Measurements from ENCODE around the gene RPUSD1. TPM values are rescaled to one million over a fixed set of nuclear protein-coding genes. Genes with fewer than 3 reads are reported as not detected.

Gene RPUSD1
- total and polyA plus RNA-seq, 2 of the 13 experiments (the other 11 are each of a cell fraction or from before 2014, with no cell fraction given), result 13.1 to 26.2 TPM

GRCh38 chr16:770411-770810 lies 17.8 kb downstream of the RPUSD1 start:
- ATAC-seq (no peak), DNase-seq (ENCODE audit: low spot score) (no peak), FAIRE-seq (no peak)
- Histone ChIP-seq H3K79me2 (ENCODE audit: insufficient read depth, low read length) (no peaks in the 10 kb centered on the region), H3K9ac (ENCODE audit: insufficient read depth, low read depth, low read length) (no peak overlapping the region), H3K27ac (ENCODE audit: extremely low read length, insufficient read depth, low read length) (no peak overlapping the region), H3K27me3 (ENCODE audit: control insufficient read depth in 1 of 2, insufficient read depth in 2 of 2, low read length in 2 of 2) (peaks cover 6 to 13% of the 10 kb centered on the region in 2 experiments; a peak in 3 of 5 replicates), H3K9me3 (ENCODE audit: low read length) (no peaks in the 10 kb centered on the region), H2AFZ (ENCODE audit: low read length) (no peak overlapping the region), H4K20me1 (ENCODE audit: insufficient read depth, low read length) (no peaks in the 10 kb centered on the region), H3K4me2 (ENCODE audit: low read depth, low read length) (no peak overlapping the region), H3K36me3 (replicated peaks in 1 of 2; ENCODE audit: control insufficient read depth in 1 of 2, insufficient read depth in 2 of 2, low read length in 2 of 2) (no peaks in the 10 kb centered on the region), H3K4me1 (ENCODE audit: insufficient read depth, low read length) (no peaks in the 10 kb centered on the region), H3K4me3 (replicated peaks in 1 of 3; ENCODE audit: insufficient read depth in 1 of 3, low read depth in 2 of 3, low read length in 3 of 3) (no peak overlapping the region)
- ChIA-PET POLR2A (interaction anchor here (1.7 to 1.8 kb wide), 2 partner anchors 9 to 30 kb away, joined by 4 to 7 read pairs; partner anchors contain the start of genes CIAO3 and MSLN), CTCF (ENCODE audit: low intra/inter-chr PET ratio, low total read pairs) (no interaction called here)
- no TSS peak for BruUV-seq (replicated peaks)
- 86% methylated on average over 7 of the region's 13 CpGs for WGBS (ENCODE audit: low lambda C conversion rate)
- TF ChIP-seq NFE2L1 (CRISPR knock-in tag; IDR thresholded peaks at IDR 0.05; ENCODE audit: borderline replicate concordance), result no peak
- intact Hi-C loops (cut with micrococcal nuclease; ENCODE audit: unreplicated experiment) (no loop called here), in situ Hi-C loops (cut with HindIII; ENCODE audit: extremely low pct_ligation_motif_present, low pct_unique_long_range_greater_than_20kb) (no loop called here)

GRCh38 chr16:769934-770333 lies 18.2 kb downstream of the RPUSD1 start:
- H3K4me3 ChIP-seq (replicated peaks in 1 of 3; ENCODE audit: insufficient read depth in 1 of 3, low read depth in 2 of 3, low read length in 3 of 3), result no peak overlapping the region
- TF ChIP-seq DRAP1 (CRISPR knock-in tag; IDR thresholded peaks at IDR 0.05) (no peak), ZNF282 (IDR thresholded peaks at IDR 0.05; ENCODE audit: partially characterized antibody) (no peak), ZNF331 (CRISPR knock-in tag; IDR thresholded peaks at IDR 0.05) (no peak), ZNF598 (CRISPR knock-in tag; IDR thresholded peaks at IDR 0.05; ENCODE audit: borderline replicate concordance) (no peak)
- FAIRE-seq (no peak), DNase-seq (ENCODE audit: low spot score) (no peak), ATAC-seq (no peak)
- no peak overlapping the region for H3K4me2 ChIP-seq (ENCODE audit: low read depth, low read length)
- ChIA-PET CTCF (ENCODE audit: low intra/inter-chr PET ratio, low total read pairs) (no interaction called here), POLR2A (interaction anchor here (1.7 to 1.8 kb wide), 2 partner anchors 9 to 29 kb away, joined by 4 to 7 read pairs; partner anchors contain the start of genes CIAO3 and MSLN)
- in situ Hi-C loops (cut with HindIII; ENCODE audit: extremely low pct_ligation_motif_present, low pct_unique_long_range_greater_than_20kb) (no loop called here), intact Hi-C loops (cut with micrococcal nuclease; ENCODE audit: unreplicated experiment) (no loop called here)
- BruUV-seq (replicated peaks), result no TSS peak
- no peaks in the 10 kb centered on the region for H3K36me3 ChIP-seq (replicated peaks in 1 of 2; ENCODE audit: control insufficient read depth in 1 of 2, insufficient read depth in 2 of 2, low read length in 2 of 2)
- H3K9me3 ChIP-seq (ENCODE audit: low read length), result no peaks in the 10 kb centered on the region
- no peak overlapping the region for H3K27ac ChIP-seq (ENCODE audit: extremely low read length, insufficient read depth, low read length)
- 54% methylated on average over 10 of the region's 19 CpGs for whole genome bisulfite sequencing (ENCODE audit: low lambda C conversion rate)
- H2AFZ ChIP-seq (ENCODE audit: low read length), result no peak overlapping the region
- peaks cover 6 to 10% of the 10 kb centered on the region in 2 experiments; a peak in 3 of 5 replicates for H3K27me3 ChIP-seq (ENCODE audit: control insufficient read depth in 1 of 2, insufficient read depth in 2 of 2, low read length in 2 of 2)
- no peaks in the 10 kb centered on the region for H3K4me1 ChIP-seq (ENCODE audit: insufficient read depth, low read length)
- H3K9ac ChIP-seq (ENCODE audit: insufficient read depth, low read depth, low read length), result no peak overlapping the region
- no peaks in the 10 kb centered on the region for H3K79me2 ChIP-seq (ENCODE audit: insufficient read depth, low read length)
- H4K20me1 ChIP-seq (ENCODE audit: insufficient read depth, low read length), result no peaks in the 10 kb centered on the region
